KOPT-K1 (cell line): ENCODE results near the gene CYB5R3.
"Not testable (repeated sequence)": the region's sequence is repeated elsewhere in the genome, so short reads cannot be mapped to it uniquely, and the experiment has no call there.

Source experiments
- H3K27ac ChIP-seq: fragments of 200-600 bp; sonication (generic); 2 replicates; pipeline ENCODE4 v1.5.1; 2016; ENCODE audit warnings: antibody characterized with exemption, mild to moderate bottlenecking, low read depth, low read length; ENCODE audit not compliant: poor library complexity, severe bottlenecking
- H3K36me3 ChIP-seq: fragments of 200-600 bp; sonication (generic); 2 replicates; pipeline ENCODE4 v1.5.1; 2017; ENCODE audit warnings: antibody characterized with exemption, mild to moderate bottlenecking, low read length, moderate library complexity; ENCODE audit not compliant: insufficient read depth
- H3K9me3 ChIP-seq: fragments of 200-600 bp; sonication (generic); 2 replicates; pipeline ENCODE4 v1.5.1; 2017; ENCODE audit warnings: antibody characterized with exemption, low read length, mild to moderate bottlenecking; ENCODE audit not compliant: insufficient read depth, poor library complexity, severe bottlenecking

Gene CYB5R3

GRCh38 chr22:42612336-42612735 is 36.9 kb downstream of the CYB5R3 start:
- Histone ChIP-seq H3K9me3 (no peaks in the 10 kb centered on the region), H3K36me3 (peaks cover 51% of the 10 kb centered on the region), H3K27ac (peak overlapping the region; percentile 96)

GRCh38 chr22:42611051-42611450 is 38.1 kb downstream of the CYB5R3 start:
- peaks cover 63% of the 10 kb centered on the region for H3K36me3 ChIP-seq
- H3K27ac ChIP-seq, result no peak overlapping the region
- no peaks in the 10 kb centered on the region for H3K9me3 ChIP-seq

- H3K27ac ChIP-seq, result no peak overlapping the region
- peaks cover 72% of the 10 kb centered on the region for H3K36me3 ChIP-seq
- H3K9me3 ChIP-seq, result no peaks in the 10 kb centered on the region
These were observed 39.0 kb downstream of the CYB5R3 start for GRCh38 chr22:42610186-42610585.

- no peak overlapping the region for H3K27ac ChIP-seq
- H3K36me3 ChIP-seq, result peaks cover 85% of the 10 kb centered on the region
- H3K9me3 ChIP-seq, result no peaks in the 10 kb centered on the region
These were observed 40.3 kb downstream of the CYB5R3 start for GRCh38 chr22:42608823-42609361.

- Histone ChIP-seq H3K27ac (no peak overlapping the region), H3K9me3 (no peaks in the 10 kb centered on the region), H3K36me3 (peaks cover 90% of the 10 kb centered on the region)
These were observed 40.9 kb downstream of the CYB5R3 start for GRCh38 chr22:42608136-42608822.

- not testable (repeated sequence) for H3K9me3 ChIP-seq, H3K27ac ChIP-seq
- peaks cover 90% of the 10 kb centered on the region for H3K36me3 ChIP-seq
These were observed 41.6 kb downstream of the CYB5R3 start for GRCh38 chr22:42607641-42608040.

GRCh38 chr22:42604403-42604802 is 44.8 kb downstream of the CYB5R3 start:
- Histone ChIP-seq H3K9me3 (no peaks in the 10 kb centered on the region), H3K27ac (no peak overlapping the region), H3K36me3 (peaks cover 91% of the 10 kb centered on the region)

- Histone ChIP-seq H3K9me3 (no peaks in the 10 kb centered on the region), H3K27ac (no peak overlapping the region), H3K36me3 (peaks cover 91% of the 10 kb centered on the region)
These were observed 45.8 kb downstream of the CYB5R3 start for GRCh38 chr22:42603427-42603826.

GRCh38 chr22:42602470-42602869 is 46.7 kb downstream of the CYB5R3 start:
- peaks cover 97% of the 10 kb centered on the region for H3K36me3 ChIP-seq
- H3K9me3 ChIP-seq, result no peaks in the 10 kb centered on the region
- no peak overlapping the region for H3K27ac ChIP-seq

- Histone ChIP-seq H3K36me3 (peaks cover 98% of the 10 kb centered on the region), H3K27ac (no peak overlapping the region)
These were observed 47.2 kb downstream of the CYB5R3 start for GRCh38 chr22:42601879-42602465.

GRCh38 chr22:42596863-42597530 is 52.2 kb downstream of the CYB5R3 start:
- Histone ChIP-seq H3K27ac (no peak overlapping the region), H3K9me3 (no peaks in the 10 kb centered on the region), H3K36me3 (peaks cover 99% of the 10 kb centered on the region)

More at GRCh38 chr22:42601879-42602465, 47.2 kb downstream of the CYB5R3 start:
- H3K9me3 ChIP-seq, result no peaks in the 10 kb centered on the region

GRCh38 chr22:42596336-42596735 is 52.9 kb downstream of the CYB5R3 start:
- Histone ChIP-seq H3K27ac (no peak overlapping the region), H3K36me3 (peaks cover 100% of the 10 kb centered on the region), H3K9me3 (no peaks in the 10 kb centered on the region)

GRCh38 chr22:42595434-42595833 is 53.8 kb downstream of the CYB5R3 start:
- H3K9me3 ChIP-seq, result no peaks in the 10 kb centered on the region
- H3K36me3 ChIP-seq, result peaks cover 99% of the 10 kb centered on the region

GRCh38 chr22:42591987-42592386 is 57.2 kb downstream of the CYB5R3 start:
- Histone ChIP-seq H3K9me3 (no peaks in the 10 kb centered on the region), H3K36me3 (peaks cover 99% of the 10 kb centered on the region), H3K27ac (no peak overlapping the region)

More at GRCh38 chr22:42595434-42595833, 53.8 kb downstream of the CYB5R3 start:
- no peak overlapping the region for H3K27ac ChIP-seq

GRCh38 chr22:42587588-42588175 is 61.5 kb downstream of the CYB5R3 start:
- H3K27ac ChIP-seq, result no peak overlapping the region
- H3K9me3 ChIP-seq, result no peaks in the 10 kb centered on the region
- H3K36me3 ChIP-seq, result peaks cover 99% of the 10 kb centered on the region
